Gastroesophageal sphincter (tissue), 4 donors: ENCODE data around the gene PLXNB1. TPM values are rescaled to one million over a fixed set of nuclear protein-coding genes. Genes with fewer than 3 reads are reported as not detected.

Experiments used
- ATAC-seq: fragments of 150-250 bp; one replicate; pipeline ENCODE4 v1.9.1; 2016; ENCODE audit warnings: mild to moderate bottlenecking, moderate library complexity
- H3K27ac ChIP-seq, 4 donors: fragments of 200-600 bp; sonication (generic) in 3 of 4; 1 replicate in 3 of 4; 2 replicates in 1 of 4; pipeline ENCODE4 v1.5.1; 2016 to 2019
- H3K27me3 ChIP-seq: fragments of 200-600 bp; sonication (generic); one replicate; pipeline ENCODE4 v1.5.1; 2019
- H3K36me3 ChIP-seq, 2 donors: fragments of 200-600 bp; sonication (generic); one replicate each; pipeline ENCODE4 v1.5.1; 2019; ENCODE audit warnings: control low read depth in 1 of 2
- H3K4me1 ChIP-seq, 3 donors: fragments of 200-600 bp; sonication (generic); 1 replicate in 2 of 3; 2 replicates in 1 of 3; pipeline ENCODE4 v1.5.1; 2016 to 2019; ENCODE audit warnings: control low read depth in 2 of 3
- H3K4me3 ChIP-seq, 2 donors: fragments of 200-600 bp; sonication (generic); one replicate each; pipeline ENCODE4 v1.5.1; 2019; ENCODE audit warnings: mild to moderate bottlenecking in 1 of 2, moderate library complexity in 1 of 2
- H3K9me3 ChIP-seq, 3 donors: fragments of 200-600 bp; sonication (generic); one replicate each; pipeline ENCODE4 v1.5.1; 2017 to 2019; ENCODE audit warnings: control low read depth in 2 of 3
- EP300 ChIP-seq: sonication (generic); formaldehyde crosslinking; IDR thresholded peaks from one replicate; pipeline ENCODE4 v1.6.1; 2017; ENCODE audit warnings: antibody characterized with exemption, mild to moderate bottlenecking
- POLR2A ChIP-seq, 2 donors: fragments of 450-650 bp; IDR thresholded peaks; one replicate each; pipeline ENCODE4 v1.6.1; 2017; ENCODE audit warnings: antibody characterized with exemption in 2 of 2, mild to moderate bottlenecking in 2 of 2, moderate library complexity in 1 of 2
- POLR2AphosphoS5 ChIP-seq: sonication (generic); formaldehyde crosslinking; IDR thresholded peaks from one replicate; pipeline ENCODE4 v1.6.1; 2017; ENCODE audit warnings: antibody characterized with exemption
- WGBS, 2 donors: methylation state at CpG; one replicate each; pipeline ENCODE4 v1.1.5; 2018; ENCODE audit warnings: low coverage in 1 of 2; 5-methylcytosine and 5-hydroxymethylcytosine counted together
- total RNA-seq, 4 donors: library from RNA; depleted of rRNA; stranded (reverse); fragments of >200 nt; gene quantifications; one replicate each; pipeline ENCODE4 v1.1.0, GENCODE V29; 2016
- TF ChIP-seq, protein P1 (sequence below), 4 experiments: fragments of 200-600 bp in 2 of 4; fragments of 450-650 bp in 2 of 4; sonication (generic) in 1 of 4; IDR thresholded peaks; one replicate each; pipeline ENCODE4 v1.5.1; 2017 to 2019; ENCODE audit warnings: antibody characterized with exemption in 4 of 4, mild to moderate bottlenecking in 2 of 4, moderate library complexity in 2 of 4

PLXNB1 gene
- total RNA-seq, 4 donors from 2014 or later = 125 to 186 (median 147) TPM

- 60% methylated on average over 2 of the region's 3 CpGs; no CpG with 5 or more reads in 1 of the 2 donors for WGBS, 2 donors
- no peak for ATAC-seq
- Histone ChIP-seq H3K27me3 (no peaks in the 10 kb centered on the region), H3K36me3 (peaks cover 0 to 87% of the 10 kb centered on the region in 2 donors), H3K4me3 (no peak overlapping the region), H3K9me3 (no peaks in the 10 kb centered on the region), H3K4me1 (peaks cover 0 to 2% (median 0%) of the 10 kb centered on the region in 3 donors), H3K27ac (no peak overlapping the region)
- no peak for TF ChIP-seq POLR2AphosphoS5
- TF ChIP-seq, protein P1, sequence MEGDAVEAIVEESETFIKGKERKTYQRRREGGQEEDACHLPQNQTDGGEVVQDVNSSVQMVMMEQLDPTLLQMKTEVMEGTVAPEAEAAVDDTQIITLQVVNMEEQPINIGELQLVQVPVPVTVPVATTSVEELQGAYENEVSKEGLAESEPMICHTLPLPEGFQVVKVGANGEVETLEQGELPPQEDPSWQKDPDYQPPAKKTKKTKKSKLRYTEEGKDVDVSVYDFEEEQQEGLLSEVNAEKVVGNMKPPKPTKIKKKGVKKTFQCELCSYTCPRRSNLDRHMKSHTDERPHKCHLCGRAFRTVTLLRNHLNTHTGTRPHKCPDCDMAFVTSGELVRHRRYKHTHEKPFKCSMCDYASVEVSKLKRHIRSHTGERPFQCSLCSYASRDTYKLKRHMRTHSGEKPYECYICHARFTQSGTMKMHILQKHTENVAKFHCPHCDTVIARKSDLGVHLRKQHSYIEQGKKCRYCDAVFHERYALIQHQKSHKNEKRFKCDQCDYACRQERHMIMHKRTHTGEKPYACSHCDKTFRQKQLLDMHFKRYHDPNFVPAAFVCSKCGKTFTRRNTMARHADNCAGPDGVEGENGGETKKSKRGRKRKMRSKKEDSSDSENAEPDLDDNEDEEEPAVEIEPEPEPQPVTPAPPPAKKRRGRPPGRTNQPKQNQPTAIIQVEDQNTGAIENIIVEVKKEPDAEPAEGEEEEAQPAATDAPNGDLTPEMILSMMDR (IDR thresholded peaks at IDR 0.05) = no peak
Measured at GRCh38 chr3:48459331-48459730, 29.4 kb upstream of the PLXNB1 start.

DNA sequence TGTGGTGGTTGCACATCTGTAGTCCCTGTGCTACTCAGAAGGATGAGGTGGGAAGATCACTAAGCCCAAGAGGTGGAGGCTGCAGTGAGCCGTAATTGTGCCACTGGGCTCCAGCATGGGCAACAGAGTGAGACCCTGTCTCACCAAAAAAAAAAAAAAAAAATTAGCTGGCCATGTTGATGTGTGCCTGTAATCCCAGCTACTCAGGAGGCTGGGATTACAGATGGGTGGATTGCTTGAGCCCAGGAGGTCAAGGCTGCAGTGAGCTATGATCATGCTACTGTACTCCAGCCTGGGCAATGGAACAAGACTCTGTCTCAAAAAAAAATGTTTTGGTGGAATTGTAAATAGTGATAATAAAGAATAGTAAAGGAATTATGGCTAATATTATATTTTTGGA lies 26.6 kb upstream of the PLXNB1 start:
- TF ChIP-seq POLR2A (IDR thresholded peaks at IDR 0.05) (no peak), EP300 (no peak), POLR2AphosphoS5 (no peak)
- no peaks in the 10 kb centered on the region for H3K27me3 ChIP-seq
- H3K36me3 ChIP-seq = peaks cover 0 to 100% of the 10 kb centered on the region in 2 donors
- 100% methylated on average over 1 of the region's 1 CpG; no CpG with 5 or more reads in 1 of the 2 donors for WGBS, 2 donors
- no peak overlapping the region for H3K4me3 ChIP-seq
- H3K4me1 ChIP-seq = no peaks in the 10 kb centered on the region
- ATAC-seq = no peak
- peak overlapping the region in 1 of 4 donors; percentile 23 for H3K27ac ChIP-seq
- H3K9me3 ChIP-seq = no peaks in the 10 kb centered on the region

DNA sequence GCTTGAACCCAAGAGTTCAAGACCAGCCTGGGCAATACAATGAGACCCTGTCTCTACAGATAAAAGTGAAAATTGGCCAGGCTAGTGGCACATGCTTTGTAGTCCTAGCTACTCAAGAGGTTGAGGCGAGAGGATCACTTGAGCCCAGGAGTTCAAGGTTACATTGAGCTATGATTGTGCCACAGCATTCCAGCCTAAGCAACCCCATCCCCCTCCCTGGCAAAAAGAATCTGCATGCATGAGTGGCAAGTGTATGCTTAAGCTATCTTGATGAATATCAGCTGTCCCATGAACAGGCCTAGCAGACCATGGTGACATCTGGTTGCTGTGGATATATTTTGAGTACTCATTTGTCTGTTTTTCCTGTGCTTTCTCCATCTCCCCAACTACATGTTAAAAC lies 21.4 kb upstream of the PLXNB1 start:
- H3K9me3 ChIP-seq = no peaks in the 10 kb centered on the region
- H3K27me3 ChIP-seq = no peaks in the 10 kb centered on the region
- no peak overlapping the region for H3K4me3 ChIP-seq
- peaks cover 0 to 24% (median 9%) of the 10 kb centered on the region in 3 donors for H3K4me1 ChIP-seq
- TF ChIP-seq POLR2A (IDR thresholded peaks at IDR 0.05) = no peak
- TF ChIP-seq POLR2AphosphoS5 = no peak
- TF ChIP-seq, protein P1 (IDR thresholded peaks at IDR 0.05) = no peak
- TF ChIP-seq EP300 = no peak
- peaks cover 0 to 58% of the 10 kb centered on the region in 2 donors for H3K36me3 ChIP-seq
- WGBS, 2 donors = 20 to 88% methylated on average over 1 of the region's 1 CpG
- ATAC-seq = no peak
- no peak overlapping the region for H3K27ac ChIP-seq

DNA sequence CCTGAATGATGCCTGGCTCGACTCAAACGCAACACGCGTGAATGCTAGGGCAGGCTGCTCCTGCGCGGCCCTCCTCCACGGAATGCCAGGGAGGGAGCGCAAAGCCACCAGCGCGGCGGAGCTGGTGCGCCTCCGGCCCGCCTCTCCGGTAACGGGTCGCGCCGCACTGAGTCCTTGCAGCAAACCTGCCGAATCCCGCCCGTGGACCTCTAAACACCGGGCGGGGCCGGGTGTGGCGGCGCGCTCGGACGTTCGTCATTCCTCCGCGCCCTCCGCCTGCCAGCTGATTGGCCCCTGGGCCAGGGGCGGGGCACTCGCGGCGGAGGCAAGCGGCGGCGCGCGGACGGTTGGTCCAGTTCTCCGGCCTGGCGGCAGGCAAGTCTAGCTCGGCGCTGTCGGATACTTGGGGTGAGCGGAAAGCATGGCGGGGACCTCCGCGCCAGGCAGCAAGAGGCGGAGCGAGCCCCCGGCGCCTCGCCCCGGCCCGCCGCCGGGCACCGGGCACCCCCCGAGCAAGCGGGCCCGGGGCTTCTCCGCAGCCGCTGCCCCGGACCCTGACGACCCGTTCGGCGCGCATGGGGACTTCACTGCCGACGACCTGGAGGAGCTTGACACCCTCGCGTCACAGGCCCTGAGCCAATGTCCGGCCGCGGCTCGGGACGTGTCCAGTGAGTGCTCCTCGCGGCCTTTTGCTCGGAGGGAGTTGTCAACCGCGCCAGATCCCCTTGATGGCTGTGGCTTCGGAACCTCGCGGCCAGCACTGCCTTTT lies 16.7 kb upstream of the PLXNB1 start, which contains the start of gene ATRIP:
Gene ATRIP, plus strand, starts transcription at position 313 of the 769 bp plus-strand sequence. Its CDS starts 109 bp downstream, at position 422.
- Histone ChIP-seq H3K4me3 (peak within 1 kb of the TSS; percentile 69 to 94), H3K4me1 (peaks cover 0 to 48% (median 19%) of the 10 kb centered on the region in 3 donors), H3K9me3 (no peaks in the 10 kb centered on the region), H3K27ac (peak within 1 kb of the TSS; percentile 75 to 99 (median 96)), H3K36me3 (peaks cover 0 to 45% of the 10 kb centered on the region in 2 donors), H3K27me3 (no peaks in the 10 kb centered on the region)
- WGBS, 2 donors = 0% methylated on average over 1 of the region's 91 CpGs; no CpG with 5 or more reads in 1 of the 2 donors
- peak; percentile 99 for ATAC-seq
- peak; percentile 97 for TF ChIP-seq POLR2AphosphoS5
- TF ChIP-seq EP300 = no peak
- peak; percentile 97 for TF ChIP-seq POLR2A (IDR thresholded peaks at IDR 0.05)
- TF ChIP-seq, protein P1 (IDR thresholded peaks at IDR 0.05) = peak in 1 of 4 experiments; percentile 47

DNA sequence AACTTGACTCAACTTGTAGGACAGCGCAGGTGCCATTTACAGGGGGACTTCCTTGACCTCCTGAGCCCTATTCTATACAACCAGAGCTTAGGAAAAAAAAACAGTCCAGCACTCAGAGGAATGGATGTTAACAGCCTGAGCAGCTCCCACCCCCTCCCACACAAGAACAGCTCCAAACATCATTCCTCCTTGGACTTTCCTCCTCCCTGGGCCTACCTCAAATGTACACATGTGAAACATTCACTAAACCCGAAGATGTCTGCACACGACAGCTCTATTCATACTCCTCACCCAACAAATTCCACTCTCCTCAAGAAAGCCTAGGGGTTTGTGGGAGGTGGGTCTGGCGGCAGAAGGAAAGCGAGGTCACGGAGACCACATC lies 16.1 kb upstream of the PLXNB1 start:
- peaks cover 0 to 45% of the 10 kb centered on the region in 2 donors for H3K36me3 ChIP-seq
- H3K4me3 ChIP-seq = peak overlapping the region; percentile 69 to 94
- peak overlapping the region; percentile 75 to 99 (median 96) for H3K27ac ChIP-seq
- TF ChIP-seq POLR2A (IDR thresholded peaks at IDR 0.05) (no peak), EP300 (no peak), POLR2AphosphoS5 (no peak)
- TF ChIP-seq, protein P1 (IDR thresholded peaks at IDR 0.05) = no peak
- no peak for ATAC-seq
- peaks cover 0 to 54% (median 25%) of the 10 kb centered on the region in 3 donors for H3K4me1 ChIP-seq
- no peaks in the 10 kb centered on the region for H3K9me3 ChIP-seq
- 0 to 25% methylated on average over 2 of the region's 6 CpGs for WGBS, 2 donors
- no peaks in the 10 kb centered on the region for H3K27me3 ChIP-seq
